Gastrocnemius medialis (tissue), 4 donors: ENCODE results near the gene ID3.

Experiments
- POLR2A ChIP-seq, 2 donors: fragments of 450-650 bp; IDR thresholded peaks; one replicate each; pipeline ENCODE4 v1.6.1; 2017; ENCODE audit warnings: antibody characterized with exemption in 2 of 2, mild to moderate bottlenecking in 2 of 2, moderate library complexity in 2 of 2
- TF ChIP-seq, protein P1 (sequence below), 5 experiments: fragments of 450-650 bp in 3 of 5; fragments of 200-600 bp in 2 of 5; sonication (generic) in 2 of 5; IDR thresholded peaks in 4 of 5; conservative IDR thresholded peaks in 1 of 5; 1 replicate in 4 of 5; 2 replicates in 1 of 5; pipeline ENCODE4 v1.5.1; 2016 to 2019; ENCODE audit warnings: antibody characterized with exemption in 5 of 5, mild to moderate bottlenecking in 3 of 5, moderate library complexity in 3 of 5

DNA sequence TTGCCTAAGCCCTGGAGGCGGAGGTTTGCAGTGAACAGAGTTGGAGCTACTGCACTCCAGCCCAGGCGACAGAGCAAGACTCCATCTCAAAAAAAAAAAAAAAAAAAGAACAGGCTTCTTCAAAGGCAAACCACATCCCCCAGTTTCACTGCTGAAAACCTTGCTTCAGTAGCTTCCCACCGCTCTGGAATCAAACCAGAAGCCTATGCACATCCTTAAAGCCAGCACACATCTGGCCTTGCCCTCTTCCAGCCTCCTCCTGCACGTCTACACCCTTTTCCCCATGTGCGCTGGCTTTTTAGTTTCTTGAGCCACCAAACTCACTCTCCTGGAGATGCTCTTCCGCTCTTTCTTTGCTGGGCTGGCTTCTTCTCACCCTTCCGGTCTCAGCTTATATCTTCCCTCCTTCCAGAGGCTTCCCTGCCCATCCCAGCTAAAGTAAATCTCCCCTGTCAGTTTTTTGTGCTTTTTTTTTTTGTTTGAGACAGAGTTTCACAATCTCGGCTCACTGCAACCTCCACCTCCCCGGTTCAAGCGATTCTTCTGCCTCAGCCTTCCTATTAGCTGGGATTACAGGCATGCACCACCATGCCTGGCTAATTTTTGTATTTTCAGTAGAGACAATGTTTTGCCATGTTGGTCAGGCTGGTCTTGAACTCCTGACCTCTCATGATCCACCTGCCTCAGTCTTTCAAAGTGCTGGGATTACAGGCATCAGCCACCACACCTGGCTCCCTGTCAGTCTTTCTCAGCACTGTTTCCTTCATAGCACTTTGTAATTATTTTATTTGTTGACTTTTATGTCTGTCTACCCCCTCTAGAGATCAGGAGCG lies 42.0 kb upstream of the ID3 start:
- TF ChIP-seq, protein P1, sequence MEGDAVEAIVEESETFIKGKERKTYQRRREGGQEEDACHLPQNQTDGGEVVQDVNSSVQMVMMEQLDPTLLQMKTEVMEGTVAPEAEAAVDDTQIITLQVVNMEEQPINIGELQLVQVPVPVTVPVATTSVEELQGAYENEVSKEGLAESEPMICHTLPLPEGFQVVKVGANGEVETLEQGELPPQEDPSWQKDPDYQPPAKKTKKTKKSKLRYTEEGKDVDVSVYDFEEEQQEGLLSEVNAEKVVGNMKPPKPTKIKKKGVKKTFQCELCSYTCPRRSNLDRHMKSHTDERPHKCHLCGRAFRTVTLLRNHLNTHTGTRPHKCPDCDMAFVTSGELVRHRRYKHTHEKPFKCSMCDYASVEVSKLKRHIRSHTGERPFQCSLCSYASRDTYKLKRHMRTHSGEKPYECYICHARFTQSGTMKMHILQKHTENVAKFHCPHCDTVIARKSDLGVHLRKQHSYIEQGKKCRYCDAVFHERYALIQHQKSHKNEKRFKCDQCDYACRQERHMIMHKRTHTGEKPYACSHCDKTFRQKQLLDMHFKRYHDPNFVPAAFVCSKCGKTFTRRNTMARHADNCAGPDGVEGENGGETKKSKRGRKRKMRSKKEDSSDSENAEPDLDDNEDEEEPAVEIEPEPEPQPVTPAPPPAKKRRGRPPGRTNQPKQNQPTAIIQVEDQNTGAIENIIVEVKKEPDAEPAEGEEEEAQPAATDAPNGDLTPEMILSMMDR (IDR thresholded peaks at IDR 0.05 in 4 of 5, conservative IDR thresholded peaks at IDR 0.05 in 1 of 5) = no peak
- TF ChIP-seq POLR2A (IDR thresholded peaks at IDR 0.05) = no peak
